Liver (tissue), 9 donors: ENCODE data around the gene HLCS. TPM values are rescaled to one million over a fixed set of nuclear protein-coding genes. Genes with fewer than 3 reads are reported as not detected.
A peak's percentile ranks its signal among the peaks of the same experiment; 100 is the strongest.

ENCODE experiments used
- DNase-seq: peaks from one replicate; pipeline ENCODE4 v3.0.0-alpha.2; 2017; ENCODE audit warnings: low spot score
- H3K27ac ChIP-seq, 2 donors: one replicate each; pipeline ENCODE4 v1.7.0; 2013; ENCODE audit warnings: inconsistent platforms in 2 of 2, low read length in 2 of 2, control low read depth in 1 of 2, low read depth in 1 of 2, mild to moderate bottlenecking in 1 of 2
- H3K27me3 ChIP-seq, 4 donors: one replicate each; pipeline versions ENCODE4 v1.6.1 to v1.7.0; 2013; ENCODE audit warnings: low read length in 3 of 4, inconsistent platforms in 1 of 4, mild to moderate bottlenecking in 1 of 4, moderate library complexity in 1 of 4; ENCODE audit not compliant: control insufficient read depth in 4 of 4, insufficient read depth in 4 of 4
- H3K36me3 ChIP-seq, 4 donors: one replicate each; pipeline versions ENCODE4 v1.6.1 to v1.7.0; 2013; ENCODE audit warnings: low read length in 3 of 4, mild to moderate bottlenecking in 3 of 4, low read depth in 1 of 4, moderate library complexity in 1 of 4; ENCODE audit not compliant: control insufficient read depth in 4 of 4, insufficient read depth in 3 of 4
- H3K4me1 ChIP-seq, 4 donors: one replicate each; pipeline versions ENCODE4 v1.6.1 to v1.7.0; 2013; ENCODE audit warnings: low read length in 3 of 4, mild to moderate bottlenecking in 3 of 4, moderate library complexity in 1 of 4; ENCODE audit not compliant: control insufficient read depth in 4 of 4, insufficient read depth in 4 of 4
- H3K4me3 ChIP-seq, 3 donors: one replicate each; pipeline versions ENCODE4 v1.6.1 to v1.7.0; 2013; ENCODE audit warnings: low read length in 3 of 3, control low read depth in 1 of 3, low read depth in 1 of 3, mild to moderate bottlenecking in 1 of 3
- H3K9ac ChIP-seq, 2 donors: one replicate each; pipeline ENCODE4 v1.7.0; 2013; ENCODE audit warnings: low read length in 2 of 2, mild to moderate bottlenecking in 2 of 2, moderate library complexity in 2 of 2, control low read depth in 1 of 2, low read depth in 1 of 2
- H3K9me3 ChIP-seq, 4 donors: one replicate each; pipeline versions ENCODE4 v1.6.1 to v1.7.0; 2013; ENCODE audit warnings: low read length in 3 of 4; ENCODE audit not compliant: control insufficient read depth in 4 of 4
- ATF3 ChIP-seq: IDR thresholded peaks from 2 replicates; pipeline ENCODE4 v1.6.1; 2016; ENCODE audit warnings: antibody characterized with exemption
- CTCF ChIP-seq: fragments of 150-350 bp; IDR thresholded peaks from 2 replicates; pipeline ENCODE4 v1.5.1; 2017; ENCODE audit warnings: improper control_type of control experiment, low read depth, low read length; ENCODE audit not compliant: missing input control
- EGR1 ChIP-seq, 2 donors: IDR thresholded peaks; 2 replicates each; pipeline ENCODE4 v1.6.1; 2016 to 2018; ENCODE audit warnings: antibody characterized with exemption in 2 of 2, low read depth in 2 of 2
- FOXA1 ChIP-seq: IDR thresholded peaks from 2 replicates; pipeline ENCODE4 v1.6.1; 2016; ENCODE audit warnings: antibody characterized with exemption
- FOXA2 ChIP-seq: IDR thresholded peaks from 2 replicates; pipeline ENCODE4 v1.6.1; 2016; ENCODE audit warnings: antibody characterized with exemption
- GABPA ChIP-seq, 2 donors: IDR thresholded peaks in 1 of 2; conservative IDR thresholded peaks in 1 of 2; 2 replicates each; pipeline ENCODE4 v1.6.1; 2016; ENCODE audit warnings: antibody characterized with exemption in 2 of 2, mild to moderate bottlenecking in 1 of 2, moderate library complexity in 1 of 2
- HNF4A ChIP-seq, 2 donors: conservative IDR thresholded peaks; 2 replicates each; pipeline ENCODE4 v1.6.1; 2016; ENCODE audit warnings: antibody characterized with exemption in 2 of 2, mild to moderate bottlenecking in 2 of 2
- HNF4G ChIP-seq: IDR thresholded peaks from 2 replicates; pipeline ENCODE4 v1.6.1; 2016; ENCODE audit warnings: antibody characterized with exemption
- JUND ChIP-seq, 2 donors: IDR thresholded peaks; 2 replicates each; pipeline ENCODE4 v1.6.1; 2016; ENCODE audit warnings: antibody characterized with exemption in 2 of 2
- MAX ChIP-seq: IDR thresholded peaks from 2 replicates; pipeline ENCODE4 v1.6.1; 2016; ENCODE audit warnings: antibody characterized with exemption
- NR2F2 ChIP-seq: IDR thresholded peaks from 2 replicates; pipeline ENCODE4 v1.6.1; 2016; ENCODE audit warnings: antibody characterized with exemption
- RAD21 ChIP-seq, 2 donors: IDR thresholded peaks; 2 replicates each; pipeline ENCODE4 v1.6.1; 2016; ENCODE audit warnings: antibody characterized with exemption in 2 of 2, mild to moderate bottlenecking in 2 of 2
- REST ChIP-seq: IDR thresholded peaks from 2 replicates; pipeline ENCODE4 v1.6.1; 2016; ENCODE audit warnings: antibody characterized with exemption, mild to moderate bottlenecking
- RXRA ChIP-seq, 2 donors: IDR thresholded peaks; 2 replicates each; pipeline ENCODE4 v1.6.1; 2017 to 2018; ENCODE audit warnings: antibody characterized with exemption in 2 of 2, mild to moderate bottlenecking in 1 of 2
- SP1 ChIP-seq: IDR thresholded peaks from 2 replicates; pipeline ENCODE4 v1.6.1; 2018; ENCODE audit warnings: antibody characterized with exemption, mild to moderate bottlenecking
- TAF1 ChIP-seq: conservative IDR thresholded peaks from 2 replicates; pipeline ENCODE4 v1.6.1; 2016; ENCODE audit warnings: antibody characterized with exemption, mild to moderate bottlenecking
- YY1 ChIP-seq: IDR thresholded peaks from 2 replicates; pipeline ENCODE4 v1.6.1; 2016; ENCODE audit warnings: antibody characterized with exemption, mild to moderate bottlenecking
- ZBTB33 ChIP-seq: IDR thresholded peaks from 2 replicates; pipeline ENCODE4 v1.6.1; 2016; ENCODE audit warnings: antibody characterized with exemption
- WGBS: extraction: QIAGEN DNeasy Blood & Tissue Kit; methylation state at CpG from one replicate; pipeline ENCODE4 v1.1.7; 2013; 5-methylcytosine and 5-hydroxymethylcytosine counted together
- polyA plus RNA-seq, 2 donors: library from polyadenylated mRNA; stranded (reverse) in 1 of 2; unstranded in 1 of 2; fragments of 200-250 nt in 1 of 2; fragments of >200 nt in 1 of 2; fragmentation: Nextera tagmentation in 1 of 2; extraction: Ambion mirVana in 1 of 2; gene quantifications; one replicate each; pipeline versions ENCODE4 v1.2.1 to v1.2.3, GENCODE V29; 2013 to 2015
- total RNA-seq, 2 donors: library from RNA; depleted of rRNA; stranded (reverse); fragments of >200 nt; gene quantifications; one replicate each; pipeline ENCODE4 v1.2.3, GENCODE V29; 2014
- donor health status: healthy.
- donor health status: healthy.
- donor health status: healthy.
- donor health status: healthy.
- donor health status: healthy.

Gene HLCS
- total and polyA plus RNA-seq, 4 donors: 6.6 to 22.5 (median 8.3) TPM

GRCh38 chr21:36730291-36731281 lies 235.9 kb downstream of the HLCS start:
- 52% methylated on average over 30 of the region's 30 CpGs for WGBS
- no peak overlapping the region for H3K27ac ChIP-seq
- H3K4me3 ChIP-seq: no peak overlapping the region
- TF ChIP-seq YY1 (no peak), REST (no peak), HNF4A (conservative IDR thresholded peaks at IDR 0.05) (peak; percentile 33 to 56), ATF3 (no peak)
- H3K36me3 ChIP-seq: no peaks in the 10 kb centered on the region
- no peaks in the 10 kb centered on the region for H3K9me3 ChIP-seq
- peaks cover 0 to 5% (median 4%) of the 10 kb centered on the region in 4 donors for H3K4me1 ChIP-seq
- H3K27me3 ChIP-seq: no peaks in the 10 kb centered on the region
- DNase-seq: no peak
- H3K9ac ChIP-seq: no peak overlapping the region

- no peaks in the 10 kb centered on the region for H3K9me3 ChIP-seq
- DNase-seq: no peak
- H3K4me1 ChIP-seq: peaks cover 0 to 5% (median 4%) of the 10 kb centered on the region in 4 donors
- no peak overlapping the region for H3K27ac ChIP-seq
- no peak overlapping the region for H3K4me3 ChIP-seq
- no peaks in the 10 kb centered on the region for H3K36me3 ChIP-seq
- WGBS: 87% methylated on average over 18 of the region's 18 CpGs
- no peak overlapping the region for H3K9ac ChIP-seq
- no peaks in the 10 kb centered on the region for H3K27me3 ChIP-seq
- no peak for TF ChIP-seq RAD21 (IDR thresholded peaks at IDR 0.05)
- TF ChIP-seq GABPA (IDR thresholded peaks at IDR 0.05 in 1 of 2, conservative IDR thresholded peaks at IDR 0.05 in 1 of 2): no peak
- TF ChIP-seq NR2F2: no peak
- no peak for TF ChIP-seq HNF4A (conservative IDR thresholded peaks at IDR 0.05)
- no peak for TF ChIP-seq FOXA1
- no peak for TF ChIP-seq TAF1
- no peak for TF ChIP-seq RXRA (IDR thresholded peaks at IDR 0.05)
- TF ChIP-seq EGR1 (IDR thresholded peaks at IDR 0.05; ENCODE audit: low read depth in 2 of 2): no peak
- no peak for TF ChIP-seq MAX
- no peak for TF ChIP-seq JUND (IDR thresholded peaks at IDR 0.05)
- no peak for TF ChIP-seq ATF3
- no peak for TF ChIP-seq HNF4G
- TF ChIP-seq REST: no peak
- no peak for TF ChIP-seq SP1
- no peak for TF ChIP-seq YY1
- TF ChIP-seq ZBTB33: no peak
- TF ChIP-seq CTCF: no peak
- no peak for TF ChIP-seq FOXA2
Measured at GRCh38 chr21:36729310-36729970, 237.0 kb downstream of the HLCS start.
